Stimulated activated CD4-positive, alpha-beta T cell treated with anti-CD3 and anti-CD28 coated beads, Interleukin-12 subunit alpha, Interleukin-12 subunit beta, amount 100 ng/mL, for 48 hours (primary cell): Measurements from ENCODE around the gene HOXD10.
A peak's percentile ranks its signal among the peaks of the same experiment; 100 is the strongest.

Experiments
- DNase-seq, 3 donors: peaks; one replicate each; pipeline ENCODE4 v3.0.0-alpha.2; 2020; ENCODE audit warnings: low read depth in 2 of 3, low spot score in 1 of 3

Gene HOXD10

GRCh38 chr2:176095421-176095820 lies 21.2 kb upstream of the HOXD10 start:
- DNase-seq, result no peak

GRCh38 chr2:176096243-176096985 lies 20.2 kb upstream of the HOXD10 start:
- DNase-seq, result no peak

GRCh38 chr2:176096986-176097819 lies 19.4 kb upstream of the HOXD10 start:
- peak; percentile 27 to 42 (median 33) for DNase-seq

- DNase-seq, result no peak
Observed at GRCh38 chr2:176097820-176098365, 18.7 kb upstream of the HOXD10 start.

GRCh38 chr2:176098366-176099158 lies 18.0 kb upstream of the HOXD10 start:
- no peak for DNase-seq

- no peak for DNase-seq
Observed at GRCh38 chr2:176099159-176099727, 17.3 kb upstream of the HOXD10 start.

GRCh38 chr2:176099728-176100546 lies 16.6 kb upstream of the HOXD10 start, which contains the start of gene HOXD12:
Gene HOXD12, plus strand, starts transcription at chr2:176099795. Its CDS starts 7 bp downstream, at chr2:176099802.
- no peak for DNase-seq

- no peak for DNase-seq
Observed at GRCh38 chr2:176100547-176101140, 15.9 kb upstream of the HOXD10 start.

- no peak for DNase-seq
Observed at GRCh38 chr2:176101216-176101830, 15.3 kb upstream of the HOXD10 start.

GRCh38 chr2:176101842-176102241 lies 14.7 kb upstream of the HOXD10 start:
- no peak for DNase-seq

GRCh38 chr2:176102309-176102866 lies 14.2 kb upstream of the HOXD10 start:
- DNase-seq, result no peak

GRCh38 chr2:176103194-176103593 lies 13.4 kb upstream of the HOXD10 start:
- DNase-seq, result no peak

GRCh38 chr2:176103742-176104315 lies 12.7 kb upstream of the HOXD10 start:
- DNase-seq, result no peak

GRCh38 chr2:176104316-176105077 lies 12.1 kb upstream of the HOXD10 start:
- DNase-seq, result no peak

- DNase-seq, result no peak
Observed at GRCh38 chr2:176105078-176105729, 11.4 kb upstream of the HOXD10 start.

GRCh38 chr2:176105730-176106580 lies 10.6 kb upstream of the HOXD10 start:
- no peak for DNase-seq
